A549 (cell line): ENCODE data around the gene CTSV. TPM values are rescaled to one million over a fixed set of nuclear protein-coding genes. Genes with fewer than 3 reads are reported as not detected.
"Not testable (repeated sequence)": the region's sequence is repeated elsewhere in the genome, so short reads cannot be mapped to it uniquely, and the experiment has no call there.

Source experiments
- ATAC-seq, 2 experiments: fragments of 200-7000 bp in 1 of 2; fragments of >200 bp in 1 of 2; cut with Nextera tagmentation in 1 of 2; cut with Tn5 transposase in 1 of 2; 3 replicates each; pipeline versions ENCODE4 v1.8.0 to v1.9.1; 2018 to 2020; ENCODE audit warnings: mild to moderate bottlenecking in 1 of 2, moderate library complexity in 1 of 2
- CTCF ChIA-PET: fragments of 300-600 bp; sonication (Branson Sonifier 250); formaldehyde crosslinking; extraction: SDS; loops from one replicate; lab custom pipeline; 2021; ENCODE audit warnings: antibody characterized with exemption, inconsistent platforms; lab: Yijun Ruan, JAX
- POLR2A ChIA-PET: fragments of 350-600 bp; formaldehyde crosslinking; extraction: SDS; loops from one replicate; lab custom pipeline; 2021; ENCODE audit warnings: antibody characterized with exemption, inconsistent platforms; lab: Yijun Ruan, JAX
- DNase-seq, 2 experiments: peaks; one replicate each; pipeline versions ENCODE4 v3.0.0 to v3.0.0-alpha.2; 2011 to 2016; ENCODE audit warnings: low read depth in 1 of 2, low spot score in 1 of 2
- FAIRE-seq: peaks from 2 replicates; lab custom pipeline; 2011; peaks lifted over from hg19 to GRCh38; lab: Jason Lieb, UNC
- H3K27ac ChIP-seq, 2 experiments: fragments of >200 bp; sonication (Bioruptor Twin); formaldehyde crosslinking; 3 replicates each; pipeline ENCODE4 v1.5.1; 2016 to 2017
- H3K4me1 ChIP-seq: fragments of >200 bp; sonication (Bioruptor Twin); formaldehyde crosslinking; 3 replicates; pipeline ENCODE4 v1.6.1; 2016
- H3K4me2 ChIP-seq: fragments of >200 bp; sonication (Bioruptor Twin); formaldehyde crosslinking; 3 replicates; pipeline ENCODE4 v1.6.1; 2016
- H3K4me3 ChIP-seq: fragments of >200 bp; sonication (Bioruptor Twin); formaldehyde crosslinking; 3 replicates; pipeline ENCODE4 v1.5.1; 2016
- H3K9me3 ChIP-seq: fragments of >200 bp; sonication (Bioruptor Twin); formaldehyde crosslinking; 3 replicates; pipeline ENCODE4 v1.6.1; 2016
- FOSL2 ChIP-seq, 2 experiments: fragments of 450-650 bp in 1 of 2; fragments of >200 bp in 1 of 2; sonication (Bioruptor Twin) in 1 of 2; formaldehyde crosslinking; IDR thresholded peaks; 2 replicates each; pipeline versions ENCODE4 v1.5.0 to v1.6.1; 2016 to 2020; ENCODE audit warnings: mild to moderate bottlenecking in 1 of 2, moderate library complexity in 1 of 2
- JUN ChIP-seq, 2 experiments: fragments of >200 bp; sonication (Bioruptor Twin); formaldehyde crosslinking; IDR thresholded peaks; 2 replicates in 1 of 2; 3 replicates in 1 of 2; pipeline ENCODE4 v1.6.1; 2016 to 2017
- MAFK ChIP-seq: fragments of 450-650 bp; IDR thresholded peaks from 2 replicates; pipeline ENCODE4 v1.6.1; 2014; ENCODE audit not compliant: partially characterized antibody
- MAX ChIP-seq: IDR thresholded peaks from 2 replicates; pipeline ENCODE4 v1.6.1; 2012
- PHF8 ChIP-seq: fragments of 200-600 bp; sonication (generic); IDR thresholded peaks from 2 replicates; pipeline ENCODE4 v1.6.1; 2016; ENCODE audit warnings: low read depth, mild to moderate bottlenecking, antibody characterized with exemption, moderate library complexity, borderline replicate concordance
- POLR2A ChIP-seq: IDR thresholded peaks from 2 replicates; pipeline ENCODE4 v1.6.1; 2012; ENCODE audit warnings: mild to moderate bottlenecking, low read length
- WGBS: methylation state at CpG from one replicate; pipeline ENCODE4 v1.1.6; 2017; ENCODE audit errors: missing lambda C conversion rate; 5-methylcytosine and 5-hydroxymethylcytosine counted together
- polyA plus RNA-seq, 4 experiments: library from polyadenylated mRNA; depleted of rRNA in 3 of 4; stranded (reverse); fragments of >200 nt; fragmentation: RNase III in 1 of 4; extraction: RNeasy Plus Mini Kit Qiagen cat#74134 plus additional on column Dnase treatment in 1 of 4; gene quantifications; 2 replicates in 3 of 4; 3 replicates in 1 of 4; pipeline ENCODE4 v1.2.3, GENCODE V29; 2011 to 2017

Gene CTSV
- polyA plus RNA-seq, 2 of the 4 experiments (the other 2 are of a cell fraction), result 13.4 to 14.9 TPM

DNA sequence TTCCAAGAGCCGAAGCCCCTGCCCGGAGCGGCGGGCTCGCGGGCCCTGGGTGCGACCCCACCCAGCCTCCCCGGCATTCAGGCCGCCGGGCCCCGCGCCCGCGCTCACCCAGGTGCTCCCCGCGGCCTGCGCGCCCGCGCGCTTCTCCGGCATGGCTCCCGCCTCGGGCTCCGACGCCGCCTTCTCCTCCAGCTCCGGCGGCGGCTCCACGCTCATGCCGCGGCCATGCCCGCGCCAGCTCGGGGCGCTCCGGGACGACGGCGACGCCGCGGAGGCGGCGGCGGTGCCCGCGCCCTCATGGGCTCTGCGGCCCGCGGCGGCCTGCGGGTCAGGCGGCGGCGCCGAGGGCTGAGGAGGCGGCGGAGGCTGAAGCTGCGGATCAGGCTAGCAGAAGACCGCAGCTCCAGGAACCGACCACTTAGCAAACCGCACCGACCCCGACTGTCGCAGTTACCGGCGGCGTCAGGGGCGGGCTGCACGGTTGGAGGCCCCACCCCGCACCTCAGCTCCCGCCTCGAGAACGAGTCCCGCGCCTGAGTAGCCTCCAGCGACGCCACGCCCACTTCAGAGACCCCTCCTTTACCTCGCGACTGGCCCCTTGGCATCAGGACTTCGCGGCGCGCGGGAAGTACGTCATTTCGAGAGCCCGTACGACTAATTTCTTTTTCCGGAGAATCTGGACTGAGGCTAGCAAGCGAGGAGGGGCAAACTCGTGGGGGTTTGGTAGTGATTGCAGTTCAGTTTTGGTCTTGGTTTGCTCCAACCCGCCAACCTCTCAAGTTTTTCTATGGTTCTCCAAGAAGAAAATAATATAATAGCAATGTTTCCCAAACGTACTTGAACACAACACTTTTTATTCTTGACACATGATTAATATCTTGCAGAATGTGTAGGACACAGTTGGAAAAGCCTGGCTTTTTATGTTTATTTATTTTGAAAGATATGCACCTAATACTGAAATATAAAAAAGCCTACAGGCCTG is 25.5 kb downstream of the CTSV start:
- peak overlapping the region; percentile 77 for H3K4me2 ChIP-seq
- ATAC-seq (peak; percentile 97 to 98), DNase-seq (peak; percentile 43 to 79)
- POLR2A ChIA-PET, CTCF ChIA-PET, H3K4me1 ChIP-seq, H3K9me3 ChIP-seq, FAIRE-seq: not testable (repeated sequence)
- H3K27ac ChIP-seq, result peak overlapping the region; percentile 85 to 93
- TF ChIP-seq POLR2A (peak; percentile 54), JUN (IDR thresholded peaks at IDR 0.05) (peak in 1 of 2 experiments; percentile 57; a peak in 2 of 5 replicates), MAX (peak; percentile 63), PHF8 (peak; percentile 25; the same call in 1 of the 2 replicates)
- peak overlapping the region; percentile 91 for H3K4me3 ChIP-seq
- 4% methylated on average over 12 of the region's 97 CpGs for WGBS

DNA sequence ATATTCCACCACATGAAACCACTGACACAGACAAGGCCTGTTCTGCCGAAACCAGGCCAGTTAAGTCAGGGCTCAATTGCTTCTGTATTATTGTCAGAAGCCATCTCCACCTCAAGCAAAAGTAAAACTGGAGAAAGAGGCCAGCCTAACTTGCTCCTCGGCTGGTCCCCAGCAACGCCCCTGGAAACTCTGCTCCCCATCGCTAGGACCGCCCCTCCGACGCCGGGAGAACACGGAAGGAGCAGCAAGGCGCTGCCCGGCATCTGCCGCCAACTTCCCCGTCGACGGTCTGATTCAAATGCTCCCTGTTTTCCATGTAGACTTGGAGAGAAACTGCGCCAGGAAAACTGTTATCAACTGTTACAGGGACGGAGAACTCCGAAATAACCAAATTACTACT is 26.3 kb downstream of the CTSV start:
- H3K9me3 ChIP-seq, FAIRE-seq, POLR2A ChIA-PET, CTCF ChIA-PET, H3K4me1 ChIP-seq: not testable (repeated sequence)
- peak overlapping the region; percentile 85 to 93 for H3K27ac ChIP-seq
- DNase-seq, result peak in 1 of 2 experiments; percentile 4
- peak overlapping the region; percentile 77 for H3K4me2 ChIP-seq
- WGBS, result 2% methylated on average over 18 of the region's 18 CpGs
- peak; percentile 84 to 86 for ATAC-seq
- peak overlapping the region; percentile 91 for H3K4me3 ChIP-seq

DNA sequence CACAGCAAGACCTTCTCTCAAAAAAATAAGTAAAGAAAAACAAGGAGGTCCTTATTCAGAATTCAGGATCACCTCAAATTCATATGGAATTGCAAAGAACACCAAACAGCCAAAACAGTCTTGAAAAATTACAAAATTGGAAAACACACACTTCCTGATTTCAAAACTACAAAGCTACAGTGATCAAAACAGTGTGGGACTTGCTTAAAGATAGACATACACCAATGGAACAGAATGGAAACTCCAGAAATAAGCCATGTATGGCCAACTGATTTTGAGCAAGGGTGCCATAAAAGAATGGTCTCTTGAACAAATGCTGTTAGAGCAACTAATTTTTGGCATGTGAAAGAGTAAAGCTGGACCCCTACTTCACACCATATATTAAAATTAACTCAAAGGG is 36.7 kb downstream of the CTSV start:
- H3K4me2 ChIP-seq, ATAC-seq, H3K4me3 ChIP-seq, FAIRE-seq, H3K9me3 ChIP-seq, POLR2A ChIA-PET, CTCF ChIA-PET, DNase-seq, H3K27ac ChIP-seq, H3K4me1 ChIP-seq: not testable (repeated sequence)

GRCh38 chr9:97001338-97001737 is 37.6 kb downstream of the CTSV start:
- 83% methylated on average over 1 of the region's 1 CpG for WGBS
- H3K27ac ChIP-seq, ATAC-seq, H3K4me1 ChIP-seq, H3K4me3 ChIP-seq, CTCF ChIA-PET, H3K4me2 ChIP-seq, H3K9me3 ChIP-seq, POLR2A ChIA-PET, DNase-seq, FAIRE-seq: not testable (repeated sequence)

GRCh38 chr9:97000139-97000787 is 38.7 kb downstream of the CTSV start:
- CTCF ChIA-PET; H3K9me3 ChIP-seq; FAIRE-seq; POLR2A ChIA-PET; DNase-seq; ATAC-seq; H3K4me1 ChIP-seq; H3K4me3 ChIP-seq; H3K27ac ChIP-seq; TF ChIP-seq FOSL2 (IDR thresholded peaks at IDR 0.05): not testable (repeated sequence)
- TF ChIP-seq MAFK, result peak; percentile 71
- TF ChIP-seq FOSL2 (CRISPR knock-in tag; IDR thresholded peaks at IDR 0.05), result peak; percentile 64
- WGBS, result 94% methylated on average over 3 of the region's 3 CpGs
- H3K4me2 ChIP-seq, result peak overlapping the region; percentile 47

- H3K4me3 ChIP-seq, FAIRE-seq, H3K4me1 ChIP-seq, H3K4me2 ChIP-seq, CTCF ChIA-PET, POLR2A ChIA-PET, ATAC-seq, H3K9me3 ChIP-seq, DNase-seq, H3K27ac ChIP-seq: not testable (repeated sequence)
- 92% methylated on average over 1 of the region's 1 CpG for WGBS
These were observed 39.2 kb downstream of the CTSV start for GRCh38 chr9:96999733-97000132.

DNA sequence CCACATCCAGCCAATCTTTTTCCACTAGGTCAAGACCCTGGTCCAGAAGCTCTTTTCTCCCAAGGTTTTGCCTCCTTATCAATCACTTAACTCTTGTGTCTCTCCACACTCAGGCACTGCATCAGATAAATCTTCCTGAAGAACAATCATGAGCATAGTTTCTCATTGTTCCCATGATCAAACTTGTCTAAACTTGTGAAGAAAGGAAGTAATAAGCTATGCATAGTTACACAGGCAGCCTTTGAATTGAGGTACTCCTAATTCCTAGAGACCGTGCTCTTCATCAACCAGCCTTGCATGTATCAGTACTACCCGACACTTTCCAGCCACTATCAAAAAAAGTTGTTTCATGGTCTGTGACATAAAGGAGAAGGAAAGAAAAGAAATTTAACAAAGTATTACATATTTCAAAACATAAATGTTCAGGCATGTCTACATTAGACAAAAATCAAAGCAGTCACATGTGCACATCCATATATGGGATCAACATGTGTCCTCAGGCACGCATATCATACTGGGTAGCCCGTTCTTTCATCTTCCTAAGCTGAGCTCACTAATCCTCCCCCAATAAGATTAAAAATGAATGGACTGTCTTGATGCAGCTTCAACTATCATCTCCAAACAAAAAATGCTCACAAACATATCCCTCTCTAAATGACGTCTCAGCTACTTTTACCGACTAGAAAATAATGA is 41.8 kb downstream of the CTSV start:
- ATAC-seq, DNase-seq, CTCF ChIA-PET, H3K9me3 ChIP-seq, POLR2A ChIA-PET, H3K4me1 ChIP-seq, FAIRE-seq, H3K4me2 ChIP-seq, H3K27ac ChIP-seq, H3K4me3 ChIP-seq: not testable (repeated sequence)
- 89% methylated on average over 6 of the region's 6 CpGs for whole genome bisulfite sequencing

DNA sequence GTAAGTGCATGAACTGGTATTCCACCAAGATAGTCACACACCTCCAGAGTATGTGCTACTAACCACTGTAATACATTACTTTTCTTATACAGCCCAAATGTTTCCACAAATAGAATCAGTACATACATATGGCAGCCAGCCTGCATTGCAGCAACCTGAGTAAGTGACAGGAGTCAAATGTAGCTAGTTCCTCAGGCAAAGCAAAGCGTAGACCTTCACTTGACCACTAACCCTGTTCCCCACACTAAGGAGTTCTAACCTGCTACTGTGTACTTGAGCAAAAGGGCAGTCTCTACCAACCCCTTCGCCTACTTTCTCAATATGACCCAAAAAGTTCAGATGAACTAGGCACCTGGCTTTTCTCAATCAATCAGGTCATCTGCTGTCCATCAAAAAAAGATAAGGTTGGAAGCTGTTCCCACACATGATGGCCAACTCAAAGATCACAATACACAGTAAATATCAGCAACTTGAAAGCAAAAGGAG is 44.4 kb downstream of the CTSV start:
- H3K27ac ChIP-seq, FAIRE-seq, POLR2A ChIA-PET, H3K9me3 ChIP-seq, H3K4me1 ChIP-seq, H3K4me3 ChIP-seq, DNase-seq, H3K4me2 ChIP-seq, CTCF ChIA-PET: not testable (repeated sequence)
- ATAC-seq, result 0 out of 6 replicates have a peak, but pooled peaks of 1 of the 2 experiments have one; percentile 19
- no CpG with 5 or more reads among the region's 2 CpGs for WGBS

DNA sequence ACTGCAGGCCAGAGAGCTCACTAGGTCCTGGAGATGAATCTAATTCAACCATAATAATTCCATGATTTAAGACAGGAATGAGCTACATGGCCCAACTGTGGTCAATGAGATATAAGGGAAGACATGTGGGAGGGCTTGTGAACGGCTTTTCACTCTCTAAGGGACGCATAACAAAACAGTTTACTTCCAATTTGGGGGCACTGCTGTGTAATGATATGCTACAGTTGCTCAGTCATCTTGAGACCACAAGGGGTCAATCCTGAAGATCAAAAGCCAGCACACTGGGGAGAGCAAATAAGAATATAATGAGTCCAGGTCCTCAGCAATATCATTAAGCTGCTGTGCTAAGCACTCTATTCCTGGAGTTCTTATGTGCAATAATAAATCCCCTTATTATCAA is 46.6 kb downstream of the CTSV start:
- H3K27ac ChIP-seq, FAIRE-seq, DNase-seq, H3K4me1 ChIP-seq, CTCF ChIA-PET, POLR2A ChIA-PET, ATAC-seq, H3K9me3 ChIP-seq, H3K4me2 ChIP-seq, H3K4me3 ChIP-seq: not testable (repeated sequence)
- 96% methylated on average over 2 of the region's 2 CpGs for WGBS
